GM21526 (cell line): Measurements from ENCODE around the gene C4A.
"Not testable (repeated sequence)": the region's sequence is repeated elsewhere in the genome, so short reads cannot be mapped to it uniquely, and the experiment has no call there.

Experiments used
- ATAC-seq: cut with Tn5 transposase; IDR thresholded peaks from one replicate; pipeline ENCODE4 v1.9.1; 2021; ENCODE audit warnings: moderate library complexity; ENCODE audit not compliant: unreplicated experiment, low FRiP score

The C4A gene

GRCh38 chr6:31958741-31959739, 22.8 kb upstream of the C4A start, which contains the start of the genes NELFE and SKIC2:
TSS of gene NELFE (minus strand) at chr6:31958971. CDS start at chr6:31958446, 525 bp downstream.
TSS of gene SKIC2 (plus strand) at chr6:31959175. CDS start at chr6:31959193, 18 bp downstream.
- ATAC-seq = peak; percentile 82

GRCh38 chr6:31961616-31962015, 20.2 kb upstream of the C4A start:
- ATAC-seq = no peak

GRCh38 chr6:31963921-31964320, 17.9 kb upstream of the C4A start:
- ATAC-seq = no peak

DNA sequence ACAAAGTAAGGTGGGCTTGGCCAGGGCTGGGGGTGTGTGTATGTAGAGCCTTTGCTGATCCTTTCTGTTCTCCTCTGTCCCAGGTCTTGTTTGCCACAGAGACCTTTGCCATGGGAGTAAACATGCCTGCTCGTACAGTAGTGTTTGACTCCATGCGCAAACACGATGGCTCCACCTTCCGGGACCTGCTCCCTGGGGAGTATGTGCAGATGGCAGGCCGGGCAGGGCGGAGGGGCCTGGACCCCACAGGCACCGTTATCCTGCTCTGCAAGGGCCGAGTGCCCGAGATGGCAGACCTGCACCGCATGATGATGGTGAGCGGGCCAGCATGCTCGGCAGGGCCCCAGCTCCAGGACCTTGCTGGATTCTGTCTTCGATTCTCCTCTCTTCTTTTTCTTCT, 16.2 kb upstream of the C4A start:
- ATAC-seq = no peak

DNA sequence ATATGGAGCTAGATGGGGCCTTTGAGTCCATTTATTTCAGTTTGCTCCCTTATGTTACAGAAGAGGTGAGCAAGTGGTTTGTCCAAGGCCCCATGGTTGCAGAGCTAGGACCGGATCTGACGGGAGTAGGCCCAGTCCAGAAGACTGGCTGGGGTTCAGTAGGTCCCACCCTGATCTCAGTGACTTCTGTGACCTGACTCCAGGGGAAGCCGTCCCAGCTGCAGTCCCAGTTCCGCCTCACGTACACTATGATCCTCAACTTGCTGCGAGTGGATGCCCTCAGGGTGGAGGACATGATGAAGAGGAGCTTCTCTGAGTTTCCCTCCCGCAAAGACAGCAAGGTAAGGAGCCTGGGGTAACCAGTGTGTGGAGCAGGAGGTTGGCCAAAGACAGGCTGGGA, 15.4 kb upstream of the C4A start:
- ATAC-seq = no peak

DNA sequence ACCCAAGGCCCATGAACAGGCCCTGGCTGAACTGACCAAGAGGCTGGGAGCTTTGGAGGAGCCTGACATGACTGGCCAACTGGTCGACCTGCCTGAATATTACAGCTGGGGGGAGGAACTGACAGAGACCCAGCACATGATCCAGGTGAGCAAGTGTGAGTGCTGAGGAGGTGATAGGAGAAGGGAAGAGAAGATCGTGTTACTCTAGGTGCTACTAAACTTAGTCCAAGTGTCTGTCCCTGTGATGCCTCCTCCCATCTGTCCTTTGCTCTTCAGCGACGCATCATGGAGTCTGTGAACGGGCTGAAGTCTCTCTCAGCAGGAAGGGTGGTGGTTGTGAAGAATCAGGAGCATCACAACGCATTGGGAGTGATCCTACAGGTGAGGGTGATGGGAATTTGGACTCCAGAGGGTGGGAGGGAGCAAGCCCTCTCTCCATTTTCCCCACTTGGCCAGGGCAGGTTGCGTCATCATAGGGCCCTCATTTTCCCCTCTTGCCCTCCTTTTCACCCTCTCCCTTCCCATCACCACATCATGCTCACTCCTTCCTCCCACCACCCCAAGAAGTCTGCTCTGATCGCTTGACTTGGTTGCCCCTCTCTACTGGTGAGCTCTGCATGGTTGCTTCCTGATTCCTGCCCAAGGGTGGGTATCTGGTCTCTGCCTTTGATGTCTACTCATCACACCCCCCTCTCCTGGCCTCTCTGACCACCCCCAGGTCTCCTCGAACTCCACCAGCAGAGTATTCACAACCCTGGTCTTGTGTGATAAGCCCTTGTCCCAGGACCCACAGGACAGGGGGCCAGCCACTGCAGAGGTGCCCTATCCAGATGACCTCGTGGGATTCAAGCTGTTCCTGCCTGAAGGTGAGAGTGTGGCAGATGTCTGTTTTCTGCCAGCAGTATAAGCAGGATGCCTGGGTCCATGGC, 14.6 kb upstream of the C4A start:
- ATAC-seq = no peak

DNA sequence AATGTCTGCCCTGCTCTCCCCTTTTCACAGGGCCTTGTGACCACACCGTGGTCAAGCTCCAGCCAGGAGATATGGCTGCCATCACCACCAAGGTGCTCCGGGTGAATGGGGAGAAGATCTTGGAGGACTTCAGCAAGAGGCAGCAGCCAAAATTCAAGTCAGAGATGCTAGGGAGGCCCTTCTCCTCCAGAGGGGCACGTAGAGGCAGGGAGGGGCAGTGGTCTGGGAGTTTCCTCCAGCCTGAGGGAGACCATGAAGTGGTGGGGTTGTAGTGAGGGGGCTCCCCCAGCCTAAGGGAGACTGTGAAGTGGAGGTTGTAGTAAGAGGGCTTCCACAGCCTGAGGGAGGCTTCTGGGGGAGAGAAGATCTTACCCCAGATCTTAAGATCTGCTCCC, 13.9 kb upstream of the C4A start:
- no peak for ATAC-seq

DNA sequence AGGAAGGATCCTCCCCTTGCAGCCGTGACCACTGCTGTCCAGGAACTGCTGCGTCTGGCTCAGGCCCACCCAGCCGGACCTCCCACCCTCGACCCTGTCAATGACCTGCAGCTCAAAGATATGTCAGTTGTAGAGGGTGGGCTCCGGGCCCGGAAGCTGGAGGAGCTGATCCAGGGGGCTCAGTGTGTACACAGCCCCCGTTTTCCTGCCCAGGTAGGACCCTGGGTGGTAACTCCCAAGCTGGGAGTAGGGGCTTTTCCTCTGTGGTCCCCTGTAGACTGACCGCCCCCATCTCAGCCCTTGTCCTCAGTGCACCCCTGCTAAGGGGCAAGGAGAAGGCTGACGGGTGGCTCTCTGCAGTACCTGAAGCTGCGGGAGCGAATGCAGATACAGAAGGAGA, 13.5 kb upstream of the C4A start:
- ATAC-seq = no peak

GRCh38 chr6:31968791-31969711, 12.8 kb upstream of the C4A start:
- ATAC-seq = no peak

DNA sequence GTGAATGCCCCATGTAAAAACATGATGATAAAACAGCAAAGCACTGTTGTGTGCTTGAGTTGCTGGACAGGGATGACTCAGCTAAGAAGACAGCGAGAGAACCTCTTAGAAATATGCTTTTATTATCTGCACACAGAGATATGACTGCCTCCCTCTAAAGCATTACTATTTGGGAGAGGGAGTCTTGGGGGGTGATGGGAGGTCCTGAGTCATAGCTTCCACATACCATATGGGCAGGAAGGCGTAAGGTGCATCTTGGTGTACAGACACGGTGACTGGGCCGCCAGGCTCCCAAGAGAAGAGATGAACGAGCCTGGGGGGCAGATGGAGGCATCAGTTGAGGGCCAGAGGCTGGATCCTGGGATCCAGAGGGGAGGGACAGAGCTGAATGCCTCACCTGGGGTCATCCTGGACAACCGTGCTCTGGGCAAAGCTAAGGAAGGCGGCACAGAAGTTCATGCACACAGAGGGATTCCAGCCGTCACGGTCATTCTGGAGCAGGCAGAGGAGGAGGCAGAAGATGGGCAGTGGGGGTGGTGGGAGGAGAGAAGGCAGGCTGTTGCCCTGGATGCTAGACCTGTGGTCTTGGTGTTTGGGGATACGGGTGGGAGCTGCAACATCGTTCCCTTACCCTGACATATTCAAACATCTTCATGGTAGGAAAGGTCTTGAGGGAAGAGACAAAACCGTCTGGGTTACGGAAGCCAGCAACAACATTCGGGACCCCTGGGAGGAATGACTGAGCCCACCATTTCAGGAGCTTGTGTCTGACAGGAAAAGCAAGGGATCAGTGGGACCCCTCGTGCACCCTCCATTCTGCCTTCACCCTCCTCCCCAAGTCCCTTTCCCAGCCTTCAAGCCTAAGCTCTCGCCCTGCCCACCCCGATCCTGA, 11.9 kb upstream of the C4A start:
- no peak for ATAC-seq

- ATAC-seq = no peak
Observed at GRCh38 chr6:31970604-31971271, 11.1 kb upstream of the C4A start.

GRCh38 chr6:31971279-31971992, 10.4 kb upstream of the C4A start:
- ATAC-seq = no peak

GRCh38 chr6:31971993-31972708, 9.7 kb upstream of the C4A start, which contains the start of gene DXO:
TSS of gene DXO (minus strand) at chr6:31972138. CDS start at chr6:31971675, 463 bp downstream.
- peak; percentile 68 for ATAC-seq

DNA sequence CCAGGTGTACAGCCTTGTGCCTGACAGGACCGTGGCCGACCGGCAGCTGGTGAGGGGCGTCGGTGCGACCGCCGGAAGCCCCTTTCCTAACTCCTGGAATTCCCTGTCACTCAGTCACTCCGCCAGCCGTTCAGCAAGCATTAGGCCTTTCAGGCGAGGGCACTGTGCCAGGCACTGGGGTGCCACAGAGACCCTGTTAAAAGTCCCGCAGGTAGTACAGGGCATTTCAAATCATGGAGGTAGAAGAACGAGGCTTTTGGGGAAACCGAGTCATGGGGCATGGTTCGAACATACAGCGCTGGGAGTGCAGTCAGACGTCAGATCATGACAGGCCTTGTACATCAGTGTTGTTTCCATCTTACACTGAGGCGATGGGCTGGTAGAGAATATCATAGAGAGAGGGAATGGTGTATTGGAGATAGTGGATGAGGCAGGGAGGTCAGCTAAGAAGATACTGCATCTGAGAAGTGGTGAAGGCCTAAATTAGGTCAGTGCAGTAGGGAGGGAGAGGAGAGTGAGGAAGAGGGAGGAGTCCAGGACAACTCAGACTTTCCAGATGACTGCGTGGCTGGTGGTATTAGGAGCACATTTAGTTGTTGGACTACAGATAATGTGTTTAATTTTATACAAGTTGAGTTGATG, 9.0 kb upstream of the C4A start:
- no peak for ATAC-seq

- not testable (repeated sequence) for ATAC-seq
Observed at GRCh38 chr6:31976065-31976464, 5.8 kb upstream of the C4A start.

DNA sequence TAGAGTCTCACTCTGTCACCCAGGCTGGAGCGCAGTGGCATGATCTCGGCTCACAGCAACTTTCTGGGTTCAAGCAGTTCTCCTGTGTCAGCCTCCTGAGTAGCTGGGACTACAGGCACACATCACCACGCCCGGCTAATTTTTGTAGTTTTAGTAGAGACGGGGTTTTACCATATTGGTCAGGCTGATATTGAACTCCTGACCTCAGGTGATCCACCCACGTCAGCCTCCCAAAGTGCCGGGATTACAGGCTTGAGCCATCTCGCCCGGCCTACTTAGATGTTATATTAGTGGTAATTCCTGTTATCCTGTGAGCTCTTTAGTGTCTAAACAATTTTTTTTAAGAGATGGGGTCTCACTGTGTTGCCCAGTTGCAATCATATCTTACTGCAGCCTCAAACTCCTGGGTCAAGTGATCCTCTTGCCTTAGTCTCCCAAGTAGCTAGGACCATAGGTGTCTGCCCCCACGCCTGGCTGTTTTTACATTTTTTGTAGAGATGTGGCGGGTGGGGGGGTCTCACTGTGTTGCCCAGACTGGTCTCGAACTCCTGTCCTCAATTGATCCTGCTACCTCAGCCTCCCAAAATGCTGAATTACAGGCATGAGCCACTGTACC, 3.9 kb upstream of the C4A start:
- no peak for ATAC-seq
